SIG-M5 treated with dmso at 0.1 percent for 504 hours (cell line): ENCODE data around the gene FAM110A.
A peak's percentile ranks its signal among the peaks of the same experiment; 100 is the strongest.
"Not testable (repeated sequence)": the region's sequence is repeated elsewhere in the genome, so short reads cannot be mapped to it uniquely, and the experiment has no call there.

Experiments used
- DNase-seq: peaks from one replicate; lab custom pipeline; 2025; ENCODE audit not compliant: unreplicated experiment; lab: John Stamatoyannopoulos, UW

Gene FAM110A

GRCh38 chr20:841568-842546, 8.3 kb downstream of the FAM110A start:
- DNase-seq, result no peak

- DNase-seq, result no peak
Observed at GRCh38 chr20:842547-842940, 9.0 kb downstream of the FAM110A start.

GRCh38 chr20:843912-844311, 10.4 kb downstream of the FAM110A start:
- no peak for DNase-seq

GRCh38 chr20:844473-845225, 11.1 kb downstream of the FAM110A start:
- DNase-seq, result peak; percentile 93

GRCh38 chr20:845226-845868, 11.8 kb downstream of the FAM110A start:
- DNase-seq, result peak; percentile 62

- DNase-seq, result peak; percentile 74
Observed at GRCh38 chr20:845941-846893, 12.7 kb downstream of the FAM110A start.

GRCh38 chr20:846894-847278, 13.4 kb downstream of the FAM110A start:
- DNase-seq, result peak; percentile 89

- DNase-seq, result no peak
Observed at GRCh38 chr20:848193-848592, 14.7 kb downstream of the FAM110A start.

GRCh38 chr20:848731-849130, 15.2 kb downstream of the FAM110A start:
- DNase-seq, result not testable (repeated sequence)

GRCh38 chr20:853406-853996, 20.0 kb downstream of the FAM110A start:
- no peak for DNase-seq

- DNase-seq, result no peak
Observed at GRCh38 chr20:854601-855000, 21.1 kb downstream of the FAM110A start.

GRCh38 chr20:855466-856360, 22.2 kb downstream of the FAM110A start:
- DNase-seq, result no peak

- DNase-seq, result peak; percentile 19
Observed at GRCh38 chr20:856361-856775, 22.9 kb downstream of the FAM110A start.

GRCh38 chr20:858011-858410, 24.5 kb downstream of the FAM110A start:
- no peak for DNase-seq

GRCh38 chr20:859751-860231, 26.3 kb downstream of the FAM110A start:
- no peak for DNase-seq

GRCh38 chr20:860891-861290, 27.4 kb downstream of the FAM110A start:
- DNase-seq, result no peak

- DNase-seq, result no peak
Observed at GRCh38 chr20:865440-865839, 31.9 kb downstream of the FAM110A start.

- no peak for DNase-seq
Observed at GRCh38 chr20:868279-868678, 34.8 kb downstream of the FAM110A start.

GRCh38 chr20:869606-870005, 36.1 kb downstream of the FAM110A start:
- DNase-seq, result no peak
